ENCODE measurements around the gene CELF3. TPM values are rescaled to one million over a fixed set of nuclear protein-coding genes. Genes with fewer than 3 reads are reported as not detected.

The CELF3 gene
- total RNA-seq, 1 experiment from 2014 or later, result not detected

DNA sequence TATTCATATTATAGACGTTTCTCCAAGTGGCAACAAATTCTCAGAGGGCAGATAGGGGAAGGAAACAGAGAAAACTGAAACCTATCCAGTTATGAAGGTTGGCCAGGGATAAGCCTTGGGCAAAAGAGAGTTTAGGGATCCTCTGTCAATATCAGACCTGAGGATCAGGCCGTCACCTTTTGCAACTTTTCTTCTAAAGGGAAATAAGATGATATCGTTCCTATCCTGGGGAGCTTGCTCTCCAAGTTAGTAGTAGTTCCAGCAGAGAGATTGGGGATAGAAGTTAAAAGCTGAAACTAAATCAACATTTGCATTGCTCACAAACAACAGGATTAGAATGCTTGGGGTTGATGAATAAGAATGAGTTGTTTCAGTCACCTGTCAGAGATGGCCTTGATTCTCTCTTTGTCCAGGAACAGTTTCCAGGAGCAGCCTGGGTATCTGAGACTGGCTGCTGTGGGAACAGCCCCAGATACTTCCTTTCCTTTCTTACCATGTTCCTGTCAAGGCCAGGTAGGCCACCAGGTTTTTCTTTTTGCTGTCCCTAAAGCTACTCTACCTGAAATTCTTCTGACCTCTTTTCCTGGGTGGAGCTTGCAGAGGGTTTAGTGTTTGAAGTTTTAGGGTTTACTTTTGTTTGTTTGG, 7.2 kb upstream of the CELF3 start:
- no peak for DNase-seq (ENCODE audit: low read depth, low spot score)
- in situ Hi-C loops (cut with HindIII; ENCODE audit: low pct_unique_long_range_greater_than_20kb, low sequenced_read_pairs), result no loop called here

DNA sequence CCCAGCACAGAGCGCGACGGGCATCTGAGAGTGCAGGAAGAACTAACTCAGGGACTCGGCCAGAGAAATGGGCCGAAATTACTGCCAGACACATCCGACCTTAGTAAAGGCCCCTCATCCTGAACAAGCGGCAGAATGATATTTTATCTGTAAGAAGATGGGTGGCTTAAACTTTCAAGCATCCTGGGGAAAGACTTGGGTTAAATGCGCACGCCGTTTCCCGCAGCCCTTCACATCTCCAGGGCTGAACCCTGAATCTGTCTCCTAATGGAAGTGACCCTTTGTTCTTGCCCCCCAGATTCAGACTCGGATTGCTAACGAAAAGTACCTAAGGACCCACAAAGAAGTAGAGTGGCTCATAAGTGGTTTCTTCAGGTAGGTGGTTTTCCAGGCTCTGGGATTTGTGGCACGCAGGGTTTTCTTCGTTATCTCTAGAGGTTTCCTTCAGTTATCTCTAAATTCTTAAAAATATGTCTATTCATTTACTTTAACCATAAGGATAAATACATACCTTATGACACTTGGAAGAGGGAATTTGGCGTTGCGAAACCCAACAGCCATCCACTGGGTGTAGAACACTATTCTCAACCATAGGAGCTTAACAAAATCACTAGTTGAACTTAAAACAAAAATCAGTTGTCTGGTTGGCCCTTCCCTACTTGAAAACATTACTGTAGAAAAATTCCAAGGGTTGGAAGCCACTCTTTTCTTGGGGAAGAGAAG, 5.3 kb upstream of the CELF3 start:
- DNase-seq (ENCODE audit: low read depth, low spot score), result no peak
- in situ Hi-C loops (cut with HindIII; ENCODE audit: low pct_unique_long_range_greater_than_20kb, low sequenced_read_pairs), result no loop called here

DNA sequence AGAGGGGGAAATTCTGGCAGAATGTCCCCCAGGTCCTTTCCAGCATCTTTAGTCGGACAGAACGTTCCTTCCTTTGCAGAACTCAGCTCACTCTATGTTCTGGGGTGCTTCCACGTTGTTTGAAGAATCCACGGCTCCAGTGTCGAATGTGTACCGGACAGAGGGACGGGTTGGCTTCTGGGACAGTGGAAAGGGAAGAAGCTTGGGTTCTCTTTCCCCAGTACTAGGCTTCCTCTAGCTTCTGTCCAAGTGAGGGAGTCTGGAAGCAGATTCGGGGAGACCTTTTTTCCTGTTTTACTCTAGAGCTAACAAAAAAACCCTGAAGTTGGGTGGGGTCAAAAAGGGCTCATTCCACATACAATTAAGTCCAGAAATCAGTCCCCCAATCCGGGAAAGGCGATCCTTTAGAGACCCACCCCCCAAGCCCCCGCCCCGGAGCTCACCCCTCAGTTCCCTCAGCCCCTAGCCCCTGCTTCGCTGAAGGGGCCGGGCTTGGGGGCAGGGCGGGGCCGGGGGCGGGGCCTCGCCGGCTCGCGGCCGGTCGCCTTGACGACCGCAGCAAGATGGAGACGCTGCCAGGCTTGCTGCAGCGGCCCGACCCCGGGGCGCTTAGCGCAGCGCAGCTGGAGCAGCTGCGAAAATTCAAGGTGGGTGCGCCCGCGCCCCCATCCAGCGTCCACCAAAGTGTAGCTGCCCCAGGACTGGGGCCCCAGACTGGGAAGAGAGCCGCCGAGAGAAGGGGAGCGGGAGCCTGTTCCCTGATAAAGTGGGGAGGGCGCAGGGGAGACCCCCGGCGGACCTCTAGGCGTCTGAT, 4.6 kb upstream of the CELF3 start, which contains the start of gene RIIAD1:
Gene RIIAD1 (plus strand): TSS at position 549 of the 814 bp plus-strand sequence. CDS start 15 bp downstream, at position 564.
- in situ Hi-C loops (cut with HindIII; ENCODE audit: low pct_unique_long_range_greater_than_20kb, low sequenced_read_pairs), result no loop called here
- DNase-seq (ENCODE audit: low read depth, low spot score), result no peak

DNA sequence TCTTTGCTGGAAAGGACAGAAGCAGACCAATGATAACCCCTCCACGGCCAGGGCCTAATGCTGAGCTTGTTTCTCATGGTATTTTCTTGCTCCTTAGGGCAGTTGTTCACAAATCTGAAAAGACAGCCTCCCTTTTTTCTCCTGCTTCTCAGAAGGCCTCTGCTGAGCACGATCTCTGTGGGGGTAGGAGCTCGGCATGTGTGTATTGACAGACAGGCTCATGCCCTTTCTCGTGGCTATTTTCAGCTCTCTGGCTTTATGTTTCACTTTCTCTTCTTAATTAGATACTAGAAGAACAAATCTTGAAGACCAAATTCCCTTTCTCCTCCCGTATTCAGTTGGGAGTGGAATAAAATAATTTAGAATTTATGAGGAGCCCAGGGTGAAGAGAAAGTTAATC, 4.0 kb upstream of the CELF3 start:
- in situ Hi-C loops (cut with HindIII; ENCODE audit: low pct_unique_long_range_greater_than_20kb, low sequenced_read_pairs), result no loop called here
- no peak for DNase-seq (ENCODE audit: low read depth, low spot score)

DNA sequence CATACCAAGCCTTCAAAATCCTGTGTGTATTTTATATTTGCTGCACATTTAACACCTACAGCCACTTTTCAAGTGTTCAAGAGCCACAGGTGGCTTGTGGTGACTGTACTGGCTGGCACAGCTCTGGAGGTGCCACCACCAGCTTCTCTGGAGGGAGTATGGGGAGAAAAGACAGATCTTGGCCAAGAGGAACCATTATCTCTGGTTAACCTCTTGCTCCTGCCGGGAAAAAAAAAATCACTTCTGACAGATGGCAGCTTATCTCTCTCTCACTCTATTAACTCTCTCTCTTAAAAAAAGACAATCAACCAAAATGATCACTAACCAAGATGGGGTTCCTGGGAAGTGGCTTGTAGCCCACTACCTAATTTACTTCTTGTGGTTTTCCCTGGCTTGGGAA, 3.5 kb upstream of the CELF3 start:
- in situ Hi-C loops (cut with HindIII; ENCODE audit: low pct_unique_long_range_greater_than_20kb, low sequenced_read_pairs), result no loop called here

DNA sequence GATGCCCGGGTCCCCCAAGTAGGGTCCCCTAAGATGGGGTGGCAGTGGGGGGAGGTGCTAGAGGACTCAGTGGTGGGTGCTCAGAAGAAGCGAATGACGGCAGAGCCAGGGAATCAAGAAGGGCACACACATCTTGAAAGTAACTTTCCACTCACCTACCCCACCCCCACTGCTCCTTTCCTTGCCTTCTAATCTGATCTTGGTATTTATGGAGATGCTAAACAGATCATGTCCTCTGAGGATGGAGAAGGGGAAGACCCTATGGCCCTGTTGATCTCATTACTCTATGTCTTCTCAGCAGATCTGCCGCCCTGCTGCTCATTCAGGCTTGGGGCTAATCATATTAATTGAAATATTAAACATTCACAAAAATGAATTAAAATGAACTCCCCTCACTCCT, 2.1 kb upstream of the CELF3 start:
- in situ Hi-C loops (cut with HindIII; ENCODE audit: low pct_unique_long_range_greater_than_20kb, low sequenced_read_pairs), result no loop called here
- no peak for DNase-seq (ENCODE audit: low read depth, low spot score)

More for the DNA sequence above, 3.5 kb upstream of the CELF3 start:
- DNase-seq (ENCODE audit: low read depth, low spot score), result no peak

DNA sequence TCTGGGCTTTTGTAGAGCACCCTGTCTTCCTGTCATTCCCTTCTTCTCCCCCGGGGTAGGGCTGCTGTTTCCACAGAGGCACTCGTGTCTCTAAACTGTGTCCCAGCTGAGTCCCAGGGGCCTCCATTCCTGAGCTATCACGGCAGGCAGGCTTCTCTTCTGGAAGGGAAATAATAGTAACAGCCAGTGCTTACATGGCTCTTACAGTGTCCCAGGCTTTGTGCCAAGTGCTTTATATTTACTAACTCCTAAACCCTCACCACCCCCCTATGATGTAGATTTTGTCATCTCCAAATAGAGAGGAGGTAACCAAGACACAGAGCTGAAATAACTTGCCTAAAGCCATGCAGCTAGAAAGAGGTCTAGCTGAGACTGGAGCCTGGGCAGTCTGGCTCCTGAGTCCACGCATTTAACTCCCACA, 1.4 kb upstream of the CELF3 start:
- in situ Hi-C loops (cut with HindIII; ENCODE audit: low pct_unique_long_range_greater_than_20kb, low sequenced_read_pairs), result no loop called here
- DNase-seq (ENCODE audit: low read depth, low spot score), result no peak

DNA sequence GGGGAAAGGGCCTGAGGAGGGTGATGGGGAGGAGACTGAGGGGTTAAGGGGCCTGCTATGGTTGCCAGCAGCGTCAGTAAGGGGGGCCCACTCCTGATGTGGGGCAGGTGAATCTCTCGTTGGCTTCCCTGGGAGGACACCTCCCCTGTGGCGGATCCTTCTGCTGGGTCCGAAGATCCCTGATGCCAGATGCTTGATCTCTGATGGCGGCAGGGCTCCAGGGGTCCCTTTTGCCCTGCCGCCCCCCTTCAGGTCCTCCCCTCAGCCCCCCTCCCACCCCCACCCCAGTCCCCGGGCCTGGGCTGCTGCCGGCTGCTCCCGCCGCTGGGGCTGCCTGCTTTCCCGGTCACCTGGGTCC, 219 bp downstream of the CELF3 start:
- in situ Hi-C loops (cut with HindIII; ENCODE audit: low pct_unique_long_range_greater_than_20kb, low sequenced_read_pairs), result no loop called here
- DNase-seq (ENCODE audit: low read depth, low spot score), result no peak

DNA sequence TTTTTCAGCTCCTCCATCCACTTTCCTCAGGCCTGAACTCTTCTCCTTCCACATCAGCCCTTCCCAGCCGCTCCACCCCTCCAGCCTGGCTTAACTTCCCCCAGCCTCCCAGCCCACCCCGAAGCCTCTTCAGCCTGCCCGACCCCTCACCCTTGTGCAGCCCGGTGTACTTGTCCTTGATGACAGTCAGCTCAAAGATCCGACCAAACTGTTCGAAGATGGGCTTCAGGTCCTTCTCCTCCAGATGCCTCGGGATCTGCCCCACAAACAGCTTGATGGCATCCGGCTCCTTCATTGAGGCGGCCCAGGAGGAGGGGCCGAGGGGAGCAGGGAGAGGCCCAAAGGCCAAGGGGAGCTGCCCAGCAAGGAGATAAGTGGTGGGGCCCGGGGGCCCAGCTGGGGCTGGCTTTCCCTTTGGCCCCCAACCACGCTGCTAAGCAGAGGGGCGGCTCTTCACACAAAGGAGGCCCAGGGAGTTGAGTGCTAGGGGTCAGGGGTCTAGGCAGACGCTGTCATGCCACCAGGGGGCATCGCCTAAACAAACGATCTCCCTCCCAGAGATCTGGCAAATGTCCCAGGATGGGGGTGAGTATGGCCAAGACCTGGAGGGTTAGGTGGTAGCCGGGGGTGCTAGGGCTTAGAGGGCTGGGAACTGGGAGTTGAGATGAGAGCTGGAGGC, 738 bp downstream of the CELF3 start:
- peak; percentile 49 for DNase-seq (ENCODE audit: low read depth, low spot score)
- in situ Hi-C loops (cut with HindIII; ENCODE audit: low pct_unique_long_range_greater_than_20kb, low sequenced_read_pairs), result no loop called here

DNA sequence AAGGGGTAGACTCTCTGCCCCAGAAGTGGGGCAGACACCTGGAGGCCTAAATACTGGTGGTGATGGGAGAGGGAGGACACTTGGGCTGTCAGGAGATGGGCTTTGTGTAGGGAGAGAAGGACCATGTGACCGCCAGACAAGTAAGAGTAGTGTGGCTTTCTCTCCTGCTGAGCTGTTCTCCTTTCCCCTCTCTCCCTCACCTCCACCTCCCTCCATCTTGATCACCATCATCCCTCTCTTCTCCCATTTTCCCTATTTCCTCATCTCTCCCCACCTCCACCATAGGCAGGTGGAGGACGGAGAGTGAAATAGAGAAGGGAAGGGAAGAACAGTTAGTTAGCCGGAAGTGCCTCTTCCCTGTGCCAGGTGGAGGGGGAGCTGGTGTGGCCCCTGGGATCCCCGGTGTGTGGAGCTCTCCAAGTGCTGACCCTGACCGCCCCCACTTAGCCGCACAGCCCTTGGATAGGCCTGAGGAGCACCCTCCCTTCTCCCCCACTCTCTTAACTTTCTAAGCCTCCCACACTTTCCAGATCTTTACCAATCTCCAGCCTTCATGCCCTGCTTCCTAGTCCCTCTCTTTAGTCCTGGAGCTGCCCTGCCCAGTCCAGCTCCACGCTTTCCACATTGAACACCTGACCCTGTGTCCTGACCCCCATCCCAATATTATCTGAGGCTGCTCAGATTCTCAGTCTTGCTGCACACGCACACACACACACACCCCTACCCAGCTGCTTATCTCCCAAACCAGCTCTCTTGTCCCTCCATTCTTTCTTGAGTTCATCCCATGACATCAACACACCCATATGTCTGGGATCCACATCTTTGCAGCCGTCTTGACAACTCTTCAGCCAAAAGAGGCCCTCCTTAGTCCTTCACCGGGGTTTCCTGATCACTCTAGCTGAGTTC, 1.5 kb downstream of the CELF3 start:
- in situ Hi-C loops (cut with HindIII; ENCODE audit: low pct_unique_long_range_greater_than_20kb, low sequenced_read_pairs), result no loop called here
- no peak for DNase-seq (ENCODE audit: low read depth, low spot score)

DNA sequence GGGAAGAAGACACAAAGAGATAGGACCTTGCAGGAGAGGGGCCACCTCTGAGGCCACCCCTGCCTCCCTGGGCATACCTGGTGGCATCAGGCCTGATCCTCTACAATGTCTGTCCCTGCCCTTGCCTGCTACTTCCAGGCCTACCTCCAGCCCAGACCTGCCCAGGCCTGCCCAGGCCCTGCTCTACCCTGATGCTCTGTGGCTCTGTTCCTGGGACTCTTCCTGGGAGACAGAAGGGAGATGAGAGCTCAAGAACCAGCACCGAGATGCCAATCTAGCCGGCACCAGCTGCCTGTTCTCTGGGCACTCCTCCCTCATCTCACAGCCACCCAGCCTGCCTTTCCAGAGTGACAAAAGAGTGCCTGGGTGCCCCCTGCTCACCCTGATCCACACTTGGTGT, 2.7 kb downstream of the CELF3 start:
- in situ Hi-C loops (cut with HindIII; ENCODE audit: low pct_unique_long_range_greater_than_20kb, low sequenced_read_pairs), result no loop called here
- DNase-seq (ENCODE audit: low read depth, low spot score), result no peak

DNA sequence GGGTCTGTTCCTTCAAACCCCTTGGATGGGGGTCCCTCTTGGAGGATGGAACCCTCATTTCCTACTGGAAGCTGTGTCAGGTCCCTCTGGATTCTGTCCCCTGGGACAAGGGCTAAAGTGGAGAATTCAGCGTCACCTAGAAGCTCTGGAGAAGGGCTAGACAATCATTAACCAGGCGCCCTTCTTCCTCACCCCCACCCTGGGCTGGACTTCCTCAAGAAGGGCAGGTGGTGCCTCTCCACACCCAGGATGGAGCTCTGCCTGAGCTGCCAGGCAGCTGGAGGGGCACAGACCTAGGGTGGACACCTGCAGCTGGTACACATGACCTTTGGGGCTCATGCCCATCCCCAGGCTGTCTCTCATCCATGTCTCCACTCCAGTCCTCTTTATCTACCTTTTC, 3.6 kb downstream of the CELF3 start:
- DNase-seq (ENCODE audit: low read depth, low spot score), result no peak
- in situ Hi-C loops (cut with HindIII; ENCODE audit: low pct_unique_long_range_greater_than_20kb, low sequenced_read_pairs), result no loop called here

DNA sequence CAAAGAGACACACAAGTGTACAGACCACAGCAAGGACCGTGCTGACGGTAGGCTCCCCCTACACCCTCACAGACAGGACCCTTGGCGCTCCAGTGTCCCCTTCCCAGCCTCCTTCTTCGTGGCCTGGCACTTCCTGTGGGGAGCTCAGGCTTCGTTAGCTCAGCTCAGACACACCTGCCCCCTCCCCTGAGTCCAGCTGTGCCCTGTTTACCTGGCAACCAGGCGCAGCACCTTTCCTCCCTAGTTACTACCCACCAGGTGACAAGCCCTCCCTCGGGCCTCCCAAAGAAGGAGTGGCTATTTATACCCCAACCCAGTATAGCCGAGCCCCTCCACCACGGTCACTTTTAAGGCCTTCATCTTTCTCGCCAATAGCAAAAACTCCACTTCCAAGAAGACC, 4.7 kb downstream of the CELF3 start:
- in situ Hi-C loops (cut with HindIII; ENCODE audit: low pct_unique_long_range_greater_than_20kb, low sequenced_read_pairs), result no loop called here
- no peak for DNase-seq (ENCODE audit: low read depth, low spot score)

DNA sequence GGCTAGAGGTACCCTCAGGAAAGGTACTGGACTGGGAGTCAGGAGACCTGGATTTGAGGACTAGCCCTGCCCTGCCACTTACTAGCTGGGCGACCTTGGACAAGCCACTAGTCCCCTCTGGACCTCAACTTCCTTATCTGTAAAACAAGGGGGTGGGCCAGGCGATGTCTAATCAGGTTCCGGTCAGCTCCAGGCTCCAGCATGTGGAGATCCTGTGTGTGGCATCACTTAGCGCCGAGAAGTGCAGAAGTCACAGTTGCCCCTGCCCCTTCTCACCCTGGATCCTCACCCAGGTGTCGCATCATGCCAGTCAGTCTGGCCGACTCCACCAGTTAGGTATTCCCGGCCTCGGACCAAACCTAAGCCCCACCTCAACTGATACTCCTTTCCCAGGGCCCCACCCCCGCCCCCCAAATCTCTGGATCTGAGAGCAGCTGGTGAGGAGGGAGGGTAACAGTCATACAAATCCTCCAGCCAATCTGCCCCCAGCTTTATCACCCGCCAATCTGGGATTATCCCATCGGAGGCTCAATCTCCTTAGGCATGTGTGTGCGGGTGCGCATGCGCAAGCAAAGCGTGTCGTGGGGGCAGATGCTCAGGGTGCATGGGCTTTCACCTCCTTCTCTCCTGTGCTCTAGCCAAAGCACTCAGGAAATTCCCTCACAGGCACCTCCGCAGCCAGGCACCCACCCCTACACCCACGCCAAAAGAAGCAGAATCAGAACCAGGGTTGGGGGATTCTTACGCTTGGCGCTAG, 5.4 kb downstream of the CELF3 start:
- no peak for DNase-seq (ENCODE audit: low read depth, low spot score)
- in situ Hi-C loops (cut with HindIII; ENCODE audit: low pct_unique_long_range_greater_than_20kb, low sequenced_read_pairs), result no loop called here

DNA sequence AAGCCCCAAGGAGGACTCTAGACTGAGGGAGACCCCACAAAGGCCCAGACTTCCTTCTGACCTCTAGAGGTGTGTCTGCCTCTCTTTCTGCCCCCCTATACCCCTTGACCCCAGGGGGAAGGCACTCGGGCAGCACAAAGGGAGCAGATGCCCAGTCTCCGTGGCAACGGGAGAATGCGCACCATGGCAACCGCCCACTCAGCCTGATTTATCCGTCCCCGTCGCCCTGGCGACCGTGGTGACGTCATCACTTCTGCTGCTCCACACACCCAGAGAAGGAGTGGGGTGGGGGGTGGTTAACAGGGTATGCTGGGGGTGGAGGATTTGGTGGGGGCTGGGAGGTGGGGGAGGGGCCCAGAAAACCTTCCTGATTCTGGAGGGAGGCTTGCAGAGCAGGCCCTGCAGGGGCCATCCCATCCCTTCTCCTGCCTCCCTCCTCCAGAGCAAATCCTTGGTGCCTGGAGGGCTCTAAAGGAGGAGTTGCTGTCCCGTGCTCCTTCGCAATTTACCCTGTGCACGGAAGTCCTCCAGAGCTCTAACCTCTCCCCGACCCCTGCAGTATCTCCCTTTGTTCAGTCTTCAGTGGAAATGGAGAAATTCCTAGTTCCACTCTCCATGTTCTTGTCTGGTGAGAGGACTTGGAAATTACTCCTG, 6.3 kb downstream of the CELF3 start:
- DNase-seq (ENCODE audit: low read depth, low spot score), result peak; percentile 55
- in situ Hi-C loops (cut with HindIII; ENCODE audit: low pct_unique_long_range_greater_than_20kb, low sequenced_read_pairs), result no loop called here

DNA sequence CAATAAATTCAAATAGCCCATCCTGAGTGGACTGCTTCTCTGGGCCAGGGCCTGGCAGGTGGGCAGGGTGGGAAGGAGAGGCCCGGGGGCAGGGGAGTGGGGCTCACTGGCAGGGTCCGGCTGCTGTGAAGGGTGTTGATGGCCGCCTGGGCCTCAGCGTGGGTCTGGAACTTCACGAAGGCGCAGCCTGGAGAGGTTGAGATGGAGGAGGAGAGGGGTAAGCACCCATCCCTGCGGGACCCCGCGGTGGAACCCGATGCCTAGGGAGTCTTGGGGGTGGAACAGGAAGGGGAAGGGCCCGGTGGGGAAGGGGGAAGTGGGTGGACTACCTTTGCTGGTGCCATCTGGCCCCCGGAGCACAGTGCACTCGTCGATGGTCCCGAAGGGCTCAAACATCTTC, 7.7 kb downstream of the CELF3 start:
- in situ Hi-C loops (cut with HindIII; ENCODE audit: low pct_unique_long_range_greater_than_20kb, low sequenced_read_pairs), result no loop called here

More for the DNA sequence above, 7.7 kb downstream of the CELF3 start:
- DNase-seq (ENCODE audit: low read depth, low spot score), result no peak

Data from SK-MEL-5 (cell line).